Spleen (tissue), 11 donors: ENCODE results near the gene KIF5C. TPM values are rescaled to one million over a fixed set of nuclear protein-coding genes. Genes with fewer than 3 reads are reported as not detected.

Source experiments
- DNase-seq: peaks from one replicate; pipeline ENCODE4 v3.0.0-alpha.2; 2020
- H3K27ac ChIP-seq, 8 donors: fragments of 200-600 bp; sonication (generic) in 7 of 8; 1 replicate in 4 of 8; 2 replicates in 4 of 8; pipeline versions ENCODE4 v1.5.0 to v1.8.0; 2016 to 2021; ENCODE audit warnings: inconsistent platforms in 4 of 8, mild to moderate bottlenecking in 4 of 8, moderate library complexity in 1 of 8
- H3K27me3 ChIP-seq, 7 donors: fragments of 200-600 bp; sonication (generic) in 6 of 7; replicated peaks in 1 of 7; 1 replicate in 4 of 7; 2 replicates in 3 of 7; pipeline versions ENCODE4 v1.5.0 to v1.8.0; 2016 to 2021; ENCODE audit warnings: inconsistent platforms in 3 of 7, mild to moderate bottlenecking in 1 of 7
- H3K36me3 ChIP-seq, 6 donors: fragments of 200-600 bp; sonication (generic) in 5 of 6; 1 replicate in 4 of 6; 2 replicates in 2 of 6; pipeline versions ENCODE4 v1.5.0 to v1.8.0; 2016 to 2021; ENCODE audit warnings: inconsistent platforms in 2 of 6
- H3K4me1 ChIP-seq, 6 donors: fragments of 200-600 bp; sonication (generic) in 5 of 6; 1 replicate in 3 of 6; 2 replicates in 3 of 6; pipeline versions ENCODE4 v1.5.0 to v1.8.0; 2016 to 2021; ENCODE audit warnings: inconsistent platforms in 3 of 6
- H3K4me3 ChIP-seq, 8 donors: fragments of 200-600 bp; sonication (generic) in 7 of 8; 1 replicate in 4 of 8; 2 replicates in 4 of 8; pipeline versions ENCODE4 v1.5.0 to v1.8.0; 2016 to 2021; ENCODE audit warnings: inconsistent platforms in 4 of 8, mild to moderate bottlenecking in 4 of 8, moderate library complexity in 2 of 8
- H3K9me3 ChIP-seq, 8 donors: fragments of 200-600 bp; sonication (generic) in 7 of 8; 1 replicate in 4 of 8; 2 replicates in 4 of 8; pipeline versions ENCODE4 v1.5.0 to v1.8.0; 2016 to 2021; ENCODE audit warnings: inconsistent platforms in 4 of 8
- CTCF ChIP-seq, 11 experiments: fragments of 200-600 bp in 7 of 11; fragments of 450-650 bp in 4 of 11; sonication (generic) in 4 of 11; IDR thresholded peaks in 8 of 11; conservative IDR thresholded peaks in 3 of 11; 1 replicate in 7 of 11; 2 replicates in 4 of 11; pipeline versions ENCODE4 v1.4.0 to v1.8.0; 2016 to 2021; ENCODE audit warnings: antibody characterized with exemption in 11 of 11, inconsistent platforms in 4 of 11, mild to moderate bottlenecking in 1 of 11
- POLR2A ChIP-seq, 3 donors: fragments of 450-650 bp; IDR thresholded peaks; one replicate each; pipeline ENCODE4 v1.5.1; 2017; ENCODE audit warnings: antibody characterized with exemption in 3 of 3, mild to moderate bottlenecking in 1 of 3
- POLR2AphosphoS5 ChIP-seq, 3 donors: sonication (generic); formaldehyde crosslinking; IDR thresholded peaks; one replicate each; pipeline ENCODE4 v1.5.1; 2017; ENCODE audit warnings: antibody characterized with exemption in 3 of 3
- WGBS, 5 donors: extraction: QIAGEN DNeasy Blood & Tissue Kit in 3 of 5; methylation state at CpG; one replicate each; pipeline versions ENCODE4 v1.1.5 to v1.1.7; 2013 to 2018; 5-methylcytosine and 5-hydroxymethylcytosine counted together
- intact Hi-C: fragments of 100-400 bp; cut with DNase I; formaldehyde crosslinking; loops from one replicate; pipeline ENCODE4 v1.15.0; 2023; ENCODE audit warnings: low total_unique reads
- polyA plus RNA-seq, 3 donors: library from polyadenylated mRNA; stranded (reverse); fragments of 200-250 nt; gene quantifications; one replicate each; pipeline ENCODE4 v1.2.1, GENCODE V29; 2013
- total RNA-seq, 7 donors: library from RNA; depleted of rRNA in 3 of 7; stranded (reverse); fragments of >200 nt in 3 of 7; fragmentation: NEBNext Ultra II Directional in 4 of 7; extraction: Animal tissue kit (Norgen Biotek cat#: 25700) in 4 of 7; gene quantifications; one replicate each; pipeline versions ENCODE4 v1.1.0 to v1.2.1, GENCODE V29; 2016 to 2021
- donor health status: healthy with polysubstance abuse.
- donor health status: DM: no; HTN: no; CAD: no; lungs with moderate emphysema.
- donor health status: DM: no; HTN: no; CAD: no.
- donor health status: Bipolar disorder and iron deficiency.
- donor health status: healthy.
- donor health status: DM: no; HTN: no; CAD: no.
- donor health status: DM: yes; HTN: yes; CAD: no.

KIF5C gene
- total and polyA plus RNA-seq, 10 donors: 0.61 to 8.3 (median 4.3) TPM

- 81 to 92% (median 89%) methylated on average over 4 of the region's 4 CpGs for WGBS, 5 donors
- Histone ChIP-seq H3K27ac (no peak overlapping the region), H3K27me3 (peaks cover 0 to 4% (median 0%) of the 10 kb centered on the region in 7 donors), H3K9me3 (no peaks in the 10 kb centered on the region), H3K4me3 (no peak overlapping the region), H3K36me3 (peaks cover 0 to 16% (median 0%) of the 10 kb centered on the region in 6 donors), H3K4me1 (peaks cover 0 to 36% (median 12%) of the 10 kb centered on the region in 6 donors)
- intact Hi-C loops: loop anchor here (5.0 to 10.0 kb wide), 2 partner anchors 309 to 546 kb away; no protein-coding TSS in a partner anchor
- TF ChIP-seq POLR2AphosphoS5 (IDR thresholded peaks at IDR 0.05) (no peak), CTCF (IDR thresholded peaks at IDR 0.05 in 8 of 11, conservative IDR thresholded peaks at IDR 0.05 in 3 of 11) (no peak), POLR2A (IDR thresholded peaks at IDR 0.05) (no peak)
- DNase-seq: no peak
Observed at GRCh38 chr2:149015926-149016563, 141.0 kb downstream of the KIF5C start.

GRCh38 chr2:149017116-149017985 lies 142.3 kb downstream of the KIF5C start:
- Histone ChIP-seq H3K36me3 (peaks cover 0 to 8% (median 0%) of the 10 kb centered on the region in 6 donors), H3K27ac (no peak overlapping the region), H3K4me3 (no peak overlapping the region), H3K9me3 (no peaks in the 10 kb centered on the region), H3K4me1 (peaks cover 0 to 38% (median 12%) of the 10 kb centered on the region in 6 donors), H3K27me3 (peaks cover 0 to 4% (median 0%) of the 10 kb centered on the region in 7 donors)
- 46 to 53% (median 47%) methylated on average over 14 of the region's 14 CpGs for WGBS, 5 donors
- peak; percentile 83 for DNase-seq
- TF ChIP-seq POLR2A (IDR thresholded peaks at IDR 0.05) (no peak), CTCF (IDR thresholded peaks at IDR 0.05 in 8 of 11, conservative IDR thresholded peaks at IDR 0.05 in 3 of 11) (peak; percentile 39 to 95 (median 85)), POLR2AphosphoS5 (IDR thresholded peaks at IDR 0.05) (no peak)
- intact Hi-C loops: loop anchor here (5.0 to 10.0 kb wide), 2 partner anchors 307 to 545 kb away; no protein-coding TSS in a partner anchor

GRCh38 chr2:149018981-149019380 lies 144.0 kb downstream of the KIF5C start:
- DNase-seq: no peak
- no peak overlapping the region for H3K4me3 ChIP-seq
- H3K4me1 ChIP-seq: peaks cover 0 to 38% (median 12%) of the 10 kb centered on the region in 6 donors
- no peaks in the 10 kb centered on the region for H3K9me3 ChIP-seq
- peaks cover 0 to 4% (median 0%) of the 10 kb centered on the region in 7 donors for H3K27me3 ChIP-seq
- peak overlapping the region in 1 of 8 donors; percentile 72 for H3K27ac ChIP-seq
- H3K36me3 ChIP-seq: no peaks in the 10 kb centered on the region
- WGBS, 5 donors: 67 to 83% (median 75%) methylated on average over 3 of the region's 3 CpGs
- intact Hi-C loops: loop anchor here (5.0 to 10.0 kb wide), 2 partner anchors 306 to 543 kb away; no protein-coding TSS in a partner anchor
- TF ChIP-seq CTCF (IDR thresholded peaks at IDR 0.05 in 8 of 11, conservative IDR thresholded peaks at IDR 0.05 in 3 of 11): no peak
- TF ChIP-seq POLR2AphosphoS5 (IDR thresholded peaks at IDR 0.05): no peak
- no peak for TF ChIP-seq POLR2A (IDR thresholded peaks at IDR 0.05)
